ENCODE measurements around the gene KLHL29.

DNA sequence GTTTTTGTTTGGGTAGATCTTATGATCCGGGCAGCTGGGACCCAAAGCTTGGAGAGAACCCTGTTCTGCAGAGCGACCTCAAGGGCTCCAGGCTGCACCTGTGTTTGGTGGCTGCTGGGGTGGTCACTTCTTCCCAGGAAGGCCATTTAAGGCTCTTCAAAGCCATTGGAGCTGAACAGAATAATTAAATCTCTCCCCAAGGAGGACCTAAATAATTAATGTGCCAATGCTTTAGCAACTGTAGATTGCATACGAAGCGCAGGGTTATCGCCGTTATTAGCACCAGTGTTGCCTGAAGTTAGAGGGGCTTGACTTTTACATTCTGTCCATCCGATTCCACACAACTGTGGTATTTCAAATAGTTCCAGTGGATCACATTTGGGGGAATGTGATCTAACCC is 290.5 kb downstream of the KLHL29 start:
- TF ChIP-seq CTCF (conservative IDR thresholded peaks at IDR 0.05; ENCODE audit: low read depth in 2 of 2) (no peak), CREB1 (CRISPR knock-in tag; IDR thresholded peaks at IDR 0.05; ENCODE audit: low read depth) (no peak), POLR2AphosphoS5 (IDR thresholded peaks at IDR 0.05; ENCODE audit: low read depth) (no peak), EZH2 (IDR thresholded peaks at IDR 0.05; ENCODE audit: low read depth, unreplicated experiment) (no peak), ZNF331 (CRISPR knock-in tag; IDR thresholded peaks at IDR 0.05; ENCODE audit: low read depth) (no peak), EZH2phosphoT487 (IDR thresholded peaks at IDR 0.05; ENCODE audit: unreplicated experiment) (no peak), STAT1 (IDR thresholded peaks at IDR 0.05; ENCODE audit: unreplicated experiment) (no peak), ZNF114 (CRISPR knock-in tag; IDR thresholded peaks at IDR 0.05) (no peak)
- TF ChIP-seq, protein P1, sequence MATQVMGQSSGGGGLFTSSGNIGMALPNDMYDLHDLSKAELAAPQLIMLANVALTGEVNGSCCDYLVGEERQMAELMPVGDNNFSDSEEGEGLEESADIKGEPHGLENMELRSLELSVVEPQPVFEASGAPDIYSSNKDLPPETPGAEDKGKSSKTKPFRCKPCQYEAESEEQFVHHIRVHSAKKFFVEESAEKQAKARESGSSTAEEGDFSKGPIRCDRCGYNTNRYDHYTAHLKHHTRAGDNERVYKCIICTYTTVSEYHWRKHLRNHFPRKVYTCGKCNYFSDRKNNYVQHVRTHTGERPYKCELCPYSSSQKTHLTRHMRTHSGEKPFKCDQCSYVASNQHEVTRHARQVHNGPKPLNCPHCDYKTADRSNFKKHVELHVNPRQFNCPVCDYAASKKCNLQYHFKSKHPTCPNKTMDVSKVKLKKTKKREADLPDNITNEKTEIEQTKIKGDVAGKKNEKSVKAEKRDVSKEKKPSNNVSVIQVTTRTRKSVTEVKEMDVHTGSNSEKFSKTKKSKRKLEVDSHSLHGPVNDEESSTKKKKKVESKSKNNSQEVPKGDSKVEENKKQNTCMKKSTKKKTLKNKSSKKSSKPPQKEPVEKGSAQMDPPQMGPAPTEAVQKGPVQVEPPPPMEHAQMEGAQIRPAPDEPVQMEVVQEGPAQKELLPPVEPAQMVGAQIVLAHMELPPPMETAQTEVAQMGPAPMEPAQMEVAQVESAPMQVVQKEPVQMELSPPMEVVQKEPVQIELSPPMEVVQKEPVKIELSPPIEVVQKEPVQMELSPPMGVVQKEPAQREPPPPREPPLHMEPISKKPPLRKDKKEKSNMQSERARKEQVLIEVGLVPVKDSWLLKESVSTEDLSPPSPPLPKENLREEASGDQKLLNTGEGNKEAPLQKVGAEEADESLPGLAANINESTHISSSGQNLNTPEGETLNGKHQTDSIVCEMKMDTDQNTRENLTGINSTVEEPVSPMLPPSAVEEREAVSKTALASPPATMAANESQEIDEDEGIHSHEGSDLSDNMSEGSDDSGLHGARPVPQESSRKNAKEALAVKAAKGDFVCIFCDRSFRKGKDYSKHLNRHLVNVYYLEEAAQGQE (IDR thresholded peaks at IDR 0.05; ENCODE audit: unreplicated experiment) = no peak
- TF ChIP-seq, protein P2, sequence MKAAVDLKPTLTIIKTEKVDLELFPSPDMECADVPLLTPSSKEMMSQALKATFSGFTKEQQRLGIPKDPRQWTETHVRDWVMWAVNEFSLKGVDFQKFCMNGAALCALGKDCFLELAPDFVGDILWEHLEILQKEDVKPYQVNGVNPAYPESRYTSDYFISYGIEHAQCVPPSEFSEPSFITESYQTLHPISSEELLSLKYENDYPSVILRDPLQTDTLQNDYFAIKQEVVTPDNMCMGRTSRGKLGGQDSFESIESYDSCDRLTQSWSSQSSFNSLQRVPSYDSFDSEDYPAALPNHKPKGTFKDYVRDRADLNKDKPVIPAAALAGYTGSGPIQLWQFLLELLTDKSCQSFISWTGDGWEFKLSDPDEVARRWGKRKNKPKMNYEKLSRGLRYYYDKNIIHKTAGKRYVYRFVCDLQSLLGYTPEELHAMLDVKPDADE (IDR thresholded peaks at IDR 0.05) = no peak
